ENCODE results near the gene FGF18. TPM values are rescaled to one million over a fixed set of nuclear protein-coding genes. Genes with fewer than 3 reads are reported as not detected.
"Not testable (repeated sequence)": the region's sequence is repeated elsewhere in the genome, so short reads cannot be mapped to it uniquely, and the experiment has no call there.

The FGF18 gene
- polyA plus RNA-seq, 4 donors: 0.25 to 2.0 (median 0.61) TPM

DNA sequence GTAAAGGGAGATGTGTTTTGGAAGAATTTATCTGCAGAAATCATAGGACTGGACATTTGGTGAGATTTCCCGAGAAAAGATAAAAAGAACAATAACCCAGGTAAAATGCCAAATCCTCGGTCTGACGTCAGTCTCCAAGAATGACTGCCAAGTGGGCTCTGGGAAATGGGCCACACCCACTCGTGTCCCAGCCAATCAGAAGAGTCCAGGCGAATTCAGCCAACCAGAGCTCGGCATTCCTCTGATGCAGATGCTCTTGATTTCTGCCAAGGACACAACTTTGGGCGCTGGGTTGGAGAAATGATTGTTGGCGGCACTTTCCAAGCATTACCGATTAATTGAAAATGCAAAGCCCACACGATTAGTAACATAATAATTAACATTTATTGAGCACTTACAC lies 73.3 kb downstream of the FGF18 start:
- H3K4me1 ChIP-seq (ENCODE audit: control insufficient read depth in 3 of 3, insufficient read depth in 2 of 3, low read depth in 1 of 3, low read length in 2 of 3): peaks cover 0 to 8% (median 0%) of the 10 kb centered on the region in 3 donors
- WGBS, 3 donors: 80 to 89% (median 80%) methylated on average over 10 of the region's 10 CpGs

DNA sequence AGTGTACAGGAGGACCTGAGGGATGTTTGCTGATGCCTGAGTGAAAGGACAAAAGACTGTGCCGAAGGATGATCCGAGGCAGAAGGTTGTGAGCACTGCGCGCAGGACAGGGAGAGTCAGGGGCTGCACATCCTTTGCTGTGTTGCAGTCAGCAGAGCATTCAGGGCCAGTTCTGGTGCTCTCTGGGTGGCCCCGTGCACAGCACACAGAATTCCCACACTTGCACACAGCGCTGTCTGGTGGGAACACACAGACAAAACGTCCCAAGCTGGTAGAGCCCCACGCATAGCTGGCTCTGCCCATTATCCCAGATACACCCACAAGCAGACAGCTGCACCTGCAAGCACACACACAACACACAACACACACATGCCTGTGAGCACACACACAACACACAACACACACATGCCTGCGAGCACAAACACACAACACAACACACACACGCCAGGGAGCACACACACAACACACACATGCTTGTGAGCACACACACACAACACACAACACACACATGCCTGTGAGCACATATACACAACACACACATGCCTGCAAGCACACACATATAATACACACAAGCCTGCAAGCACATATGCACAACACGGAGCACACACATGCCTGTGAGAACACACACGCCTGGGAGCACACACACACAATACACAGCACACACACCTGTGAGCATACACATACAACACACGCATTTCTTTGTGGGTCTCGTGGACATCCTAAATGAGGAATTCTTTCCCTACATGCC lies 74.4 kb downstream of the FGF18 start:
- WGBS, 3 donors: 83 to 88% (median 86%) methylated on average over 14 of the region's 14 CpGs
- H3K27ac ChIP-seq (ENCODE audit: low read depth in 1 of 3, low read length in 2 of 3): peak overlapping the region in 1 of 3 donors; percentile 63
- peaks cover 0 to 8% (median 0%) of the 10 kb centered on the region in 3 donors for H3K4me1 ChIP-seq (ENCODE audit: control insufficient read depth in 3 of 3, insufficient read depth in 2 of 3, low read depth in 1 of 3, low read length in 2 of 3)
- FAIRE-seq (no peak), DNase-seq (no peak)
- no peaks in the 10 kb centered on the region for H3K27me3 ChIP-seq (ENCODE audit: control insufficient read depth in 3 of 3, insufficient read depth in 3 of 3, low read length in 3 of 3)
- no peak overlapping the region for H3K4me3 ChIP-seq (ENCODE audit: low read depth in 1 of 3, low read length in 3 of 3)
- no peaks in the 10 kb centered on the region for H3K9me3 ChIP-seq (ENCODE audit: control insufficient read depth in 2 of 2, insufficient read depth in 1 of 2, low read depth in 1 of 2, low read length in 1 of 2)
- no peaks in the 10 kb centered on the region for H3K36me3 ChIP-seq (ENCODE audit: control insufficient read depth in 3 of 3, insufficient read depth in 2 of 3, low read depth in 1 of 3, low read length in 3 of 3)

More for the DNA sequence above, 73.3 kb downstream of the FGF18 start:
- Histone ChIP-seq H3K36me3 (ENCODE audit: control insufficient read depth in 3 of 3, insufficient read depth in 2 of 3, low read depth in 1 of 3, low read length in 3 of 3) (no peaks in the 10 kb centered on the region), H3K4me3 (ENCODE audit: low read depth in 1 of 3, low read length in 3 of 3) (no peak overlapping the region), H3K27ac (ENCODE audit: low read depth in 1 of 3, low read length in 2 of 3) (no peak overlapping the region), H3K27me3 (ENCODE audit: control insufficient read depth in 3 of 3, insufficient read depth in 3 of 3, low read length in 3 of 3) (no peaks in the 10 kb centered on the region), H3K9me3 (ENCODE audit: control insufficient read depth in 2 of 2, insufficient read depth in 1 of 2, low read depth in 1 of 2, low read length in 1 of 2) (no peaks in the 10 kb centered on the region)
- no peak for DNase-seq
- no peak for FAIRE-seq

DNA sequence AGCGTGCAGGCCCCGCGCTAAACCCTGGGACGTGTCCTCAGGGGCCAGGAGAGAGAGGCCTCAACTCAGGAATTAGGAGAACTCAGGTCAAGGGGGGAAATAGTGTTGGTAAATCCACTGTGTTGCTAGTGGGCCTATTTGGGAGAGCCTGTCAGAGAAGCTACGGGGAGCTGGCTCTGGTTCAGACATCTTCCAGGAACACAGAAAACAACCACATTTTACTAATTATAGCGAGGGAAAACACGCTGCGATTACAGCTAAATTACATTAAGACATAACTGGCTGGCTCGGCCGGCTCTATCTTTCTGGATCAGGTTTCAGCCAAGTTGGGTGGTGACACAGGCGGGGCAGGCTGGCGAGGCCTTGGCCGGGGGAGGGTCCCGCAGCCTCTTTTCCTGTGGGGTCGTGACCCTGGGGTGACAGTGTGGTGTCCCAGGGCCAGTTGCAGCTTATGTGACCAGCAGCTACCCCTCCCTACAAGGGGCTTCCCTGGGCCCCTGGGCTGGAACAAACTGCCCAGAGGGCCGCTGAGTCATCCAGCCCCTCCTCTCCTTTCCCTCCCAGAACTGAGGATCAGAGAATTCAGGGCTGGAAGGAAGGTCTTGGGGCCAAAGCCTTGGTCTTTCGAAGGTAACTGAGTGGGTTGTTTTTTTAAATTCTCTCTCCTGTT lies 75.1 kb downstream of the FGF18 start:
- peak overlapping the region in 1 of 3 donors; percentile 63 for H3K27ac ChIP-seq (ENCODE audit: low read depth in 1 of 3, low read length in 2 of 3)
- DNase-seq (peak in 1 of 2 donors; percentile 41), FAIRE-seq (no peak)
- no peaks in the 10 kb centered on the region for H3K36me3 ChIP-seq (ENCODE audit: control insufficient read depth in 3 of 3, insufficient read depth in 2 of 3, low read depth in 1 of 3, low read length in 3 of 3)
- no peaks in the 10 kb centered on the region for H3K27me3 ChIP-seq (ENCODE audit: control insufficient read depth in 3 of 3, insufficient read depth in 3 of 3, low read length in 3 of 3)
- H3K4me1 ChIP-seq (ENCODE audit: control insufficient read depth in 3 of 3, insufficient read depth in 2 of 3, low read depth in 1 of 3, low read length in 2 of 3): peaks cover 0 to 8% (median 0%) of the 10 kb centered on the region in 3 donors
- no peak overlapping the region for H3K4me3 ChIP-seq (ENCODE audit: low read depth in 1 of 3, low read length in 3 of 3)
- no peaks in the 10 kb centered on the region for H3K9me3 ChIP-seq (ENCODE audit: control insufficient read depth in 2 of 2, insufficient read depth in 1 of 2, low read depth in 1 of 2, low read length in 1 of 2)
- WGBS, 3 donors: 32 to 43% (median 38%) methylated on average over 17 of the region's 17 CpGs

DNA sequence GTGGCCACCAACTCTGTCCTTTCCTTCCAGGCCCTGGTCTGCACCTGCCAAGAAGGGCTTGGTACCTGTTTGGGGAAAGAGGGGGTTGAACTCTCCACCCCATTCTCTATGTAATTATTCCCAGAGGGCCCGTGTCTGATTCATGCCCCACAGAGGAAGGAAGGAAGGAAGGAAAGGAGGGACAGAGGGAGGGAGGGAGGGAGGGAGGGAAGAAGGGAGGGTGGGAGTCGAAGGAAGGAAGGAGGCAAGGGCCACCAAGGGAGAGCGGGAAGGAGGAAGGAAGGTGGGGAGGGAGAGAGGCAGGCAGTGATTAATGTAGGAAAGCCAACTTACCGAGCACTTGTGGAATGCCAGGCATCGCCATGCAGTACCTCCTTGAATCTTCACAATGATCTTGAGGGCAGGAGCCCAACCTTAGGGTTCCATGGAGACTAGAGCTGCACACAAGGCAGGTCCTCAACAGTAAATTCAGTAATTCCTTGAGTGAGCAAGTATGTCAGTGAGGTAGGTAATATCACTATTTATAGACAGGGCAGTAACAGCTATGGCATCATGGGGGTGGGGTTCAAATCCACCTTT lies 75.8 kb downstream of the FGF18 start:
- FAIRE-seq (no peak), DNase-seq (no peak)
- Histone ChIP-seq H3K27me3 (ENCODE audit: control insufficient read depth in 3 of 3, insufficient read depth in 3 of 3, low read length in 3 of 3) (no peaks in the 10 kb centered on the region), H3K36me3 (ENCODE audit: control insufficient read depth in 3 of 3, insufficient read depth in 2 of 3, low read depth in 1 of 3, low read length in 3 of 3) (no peaks in the 10 kb centered on the region), H3K9me3 (ENCODE audit: control insufficient read depth in 2 of 2, insufficient read depth in 1 of 2, low read depth in 1 of 2, low read length in 1 of 2) (no peaks in the 10 kb centered on the region), H3K4me1 (ENCODE audit: control insufficient read depth in 3 of 3, insufficient read depth in 2 of 3, low read depth in 1 of 3, low read length in 2 of 3) (peaks cover 0 to 8% (median 0%) of the 10 kb centered on the region in 3 donors), H3K4me3 (ENCODE audit: low read depth in 1 of 3, low read length in 3 of 3) (no peak overlapping the region), H3K27ac (ENCODE audit: low read depth in 1 of 3, low read length in 2 of 3) (peak overlapping the region in 1 of 3 donors; percentile 63)
- 52 to 72% (median 72%) methylated on average over 5 of the region's 5 CpGs for WGBS, 3 donors

DNA sequence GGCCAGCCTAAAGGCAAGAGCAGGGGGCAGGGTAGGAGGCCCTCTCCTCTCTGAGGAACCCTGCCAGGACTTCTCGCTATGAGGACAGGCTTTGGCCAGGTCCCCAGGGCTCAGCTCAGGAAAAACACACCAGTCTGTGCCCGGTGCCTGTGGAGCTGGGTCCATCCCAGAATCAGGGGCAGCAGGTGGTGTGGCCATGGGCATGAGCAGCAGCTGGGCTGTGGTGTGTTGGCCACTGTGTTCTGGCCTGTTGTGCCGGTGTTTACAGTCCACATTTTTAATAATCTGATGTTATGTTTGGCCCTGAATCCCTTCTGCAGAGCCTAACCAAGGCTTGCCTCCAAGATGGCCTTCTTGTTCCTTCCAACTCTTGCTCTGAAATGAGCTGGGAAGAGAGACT lies 77.0 kb downstream of the FGF18 start:
- Histone ChIP-seq H3K9me3 (ENCODE audit: control insufficient read depth in 2 of 2, insufficient read depth in 1 of 2, low read depth in 1 of 2, low read length in 1 of 2) (no peaks in the 10 kb centered on the region), H3K27me3 (ENCODE audit: control insufficient read depth in 3 of 3, insufficient read depth in 3 of 3, low read length in 3 of 3) (no peaks in the 10 kb centered on the region), H3K27ac (ENCODE audit: low read depth in 1 of 3, low read length in 2 of 3) (no peak overlapping the region), H3K4me3 (ENCODE audit: low read depth in 1 of 3, low read length in 3 of 3) (no peak overlapping the region), H3K36me3 (ENCODE audit: control insufficient read depth in 3 of 3, insufficient read depth in 2 of 3, low read depth in 1 of 3, low read length in 3 of 3) (no peaks in the 10 kb centered on the region), H3K4me1 (ENCODE audit: control insufficient read depth in 3 of 3, insufficient read depth in 2 of 3, low read depth in 1 of 3, low read length in 2 of 3) (peaks cover 0 to 8% (median 0%) of the 10 kb centered on the region in 3 donors)
- DNase-seq: no peak
- WGBS, 3 donors: 71 to 83% (median 72%) methylated on average over 3 of the region's 3 CpGs
- no peak for FAIRE-seq

DNA sequence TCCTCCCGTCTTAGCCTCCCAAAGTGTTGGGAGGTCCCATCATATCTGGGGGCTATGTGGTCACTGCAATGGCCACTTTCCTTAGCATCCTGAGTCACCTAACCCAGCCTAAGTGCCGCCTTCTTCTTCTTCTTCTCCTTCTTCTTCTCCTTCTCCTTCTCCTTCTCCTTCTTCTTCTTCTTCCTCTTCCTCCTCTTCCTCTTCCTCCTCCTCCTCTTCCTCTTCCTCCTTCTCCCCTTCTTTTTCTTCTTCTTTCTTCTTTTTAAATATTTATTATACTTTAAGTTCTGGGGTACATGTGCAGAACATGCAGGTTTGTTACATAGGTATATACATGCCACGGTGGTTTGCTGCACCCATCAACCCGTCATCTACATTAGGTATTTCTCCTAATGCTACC lies 78.0 kb downstream of the FGF18 start:
- 78 to 94% (median 91%) methylated on average over 4 of the region's 4 CpGs for WGBS, 3 donors
- not testable (repeated sequence) for FAIRE-seq; H3K9me3 ChIP-seq (ENCODE audit: control insufficient read depth in 2 of 2, insufficient read depth in 1 of 2, low read depth in 1 of 2, low read length in 1 of 2)

DNA sequence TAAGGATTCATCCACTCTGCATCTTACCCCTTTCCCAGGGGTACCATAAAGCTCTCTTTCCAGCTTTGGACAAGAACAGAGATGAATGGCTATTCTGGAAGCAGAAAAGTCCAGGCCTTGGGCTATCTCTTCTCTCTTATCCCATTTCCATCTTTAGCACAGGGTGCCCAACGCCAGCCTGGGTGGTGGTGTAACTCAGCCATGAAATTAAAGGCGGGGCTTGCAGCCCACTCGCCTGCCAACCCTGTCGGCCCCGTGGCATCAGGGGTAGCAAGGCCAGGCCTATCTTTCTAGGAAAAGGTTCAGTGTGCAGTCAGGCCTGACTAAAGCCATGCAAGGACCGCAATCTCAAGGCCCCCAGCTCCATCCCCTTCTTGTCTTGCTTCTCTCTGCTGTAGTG lies 78.7 kb downstream of the FGF18 start:
- 76 to 84% (median 81%) methylated on average over 6 of the region's 6 CpGs for WGBS, 3 donors

More for the DNA sequence above, 78.0 kb downstream of the FGF18 start:
- not testable (repeated sequence) for DNase-seq; H3K4me1 ChIP-seq (ENCODE audit: control insufficient read depth in 3 of 3, insufficient read depth in 2 of 3, low read depth in 1 of 3, low read length in 2 of 3); H3K36me3 ChIP-seq (ENCODE audit: control insufficient read depth in 3 of 3, insufficient read depth in 2 of 3, low read depth in 1 of 3, low read length in 3 of 3); H3K27me3 ChIP-seq (ENCODE audit: control insufficient read depth in 3 of 3, insufficient read depth in 3 of 3, low read length in 3 of 3); H3K27ac ChIP-seq (ENCODE audit: low read depth in 1 of 3, low read length in 2 of 3); H3K4me3 ChIP-seq (ENCODE audit: low read depth in 1 of 3, low read length in 3 of 3)

DNA sequence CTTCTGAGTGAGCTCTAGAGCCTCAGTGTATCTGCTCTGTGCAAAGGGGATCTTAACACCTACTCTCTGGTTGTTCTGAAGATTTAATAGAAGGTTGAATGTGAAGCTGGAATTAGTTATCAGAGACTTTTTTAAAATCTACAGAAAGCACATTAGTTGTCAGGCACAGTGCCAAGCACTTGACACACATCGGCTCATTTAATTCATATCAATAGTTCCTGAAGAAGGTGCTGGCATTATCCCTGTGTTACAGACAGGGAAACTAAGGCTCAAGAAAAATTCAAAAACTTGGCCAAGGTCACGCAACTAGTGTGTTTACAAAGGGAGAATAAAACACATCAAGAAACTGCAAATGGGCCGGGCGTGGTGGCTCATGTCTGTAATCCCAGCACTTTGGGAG lies 80.2 kb downstream of the FGF18 start:
- H3K4me1 ChIP-seq (ENCODE audit: control insufficient read depth in 3 of 3, insufficient read depth in 2 of 3, low read depth in 1 of 3, low read length in 2 of 3): peaks cover 0 to 5% (median 0%) of the 10 kb centered on the region in 3 donors
- 74 to 89% (median 77%) methylated on average over 4 of the region's 4 CpGs for WGBS, 3 donors
- no peak for DNase-seq
- no peaks in the 10 kb centered on the region for H3K9me3 ChIP-seq (ENCODE audit: control insufficient read depth in 2 of 2, insufficient read depth in 1 of 2, low read depth in 1 of 2, low read length in 1 of 2)
- FAIRE-seq: no peak
- no peaks in the 10 kb centered on the region for H3K36me3 ChIP-seq (ENCODE audit: control insufficient read depth in 3 of 3, insufficient read depth in 2 of 3, low read depth in 1 of 3, low read length in 3 of 3)
- no peaks in the 10 kb centered on the region for H3K27me3 ChIP-seq (ENCODE audit: control insufficient read depth in 3 of 3, insufficient read depth in 3 of 3, low read length in 3 of 3)
- H3K4me3 ChIP-seq (ENCODE audit: low read depth in 1 of 3, low read length in 3 of 3): no peak overlapping the region
- no peak overlapping the region for H3K27ac ChIP-seq (ENCODE audit: low read depth in 1 of 3, low read length in 2 of 3)

More for the DNA sequence above, 78.7 kb downstream of the FGF18 start:
- no peak overlapping the region for H3K4me3 ChIP-seq (ENCODE audit: low read depth in 1 of 3, low read length in 3 of 3)
- H3K4me1 ChIP-seq (ENCODE audit: control insufficient read depth in 3 of 3, insufficient read depth in 2 of 3, low read depth in 1 of 3, low read length in 2 of 3): peaks cover 0 to 8% (median 0%) of the 10 kb centered on the region in 3 donors
- H3K27me3 ChIP-seq (ENCODE audit: control insufficient read depth in 3 of 3, insufficient read depth in 3 of 3, low read length in 3 of 3): no peaks in the 10 kb centered on the region
- no peaks in the 10 kb centered on the region for H3K9me3 ChIP-seq (ENCODE audit: control insufficient read depth in 2 of 2, insufficient read depth in 1 of 2, low read depth in 1 of 2, low read length in 1 of 2)
- H3K36me3 ChIP-seq (ENCODE audit: control insufficient read depth in 3 of 3, insufficient read depth in 2 of 3, low read depth in 1 of 3, low read length in 3 of 3): no peaks in the 10 kb centered on the region
- no peak for FAIRE-seq
- DNase-seq: no peak
- H3K27ac ChIP-seq (ENCODE audit: low read depth in 1 of 3, low read length in 2 of 3): no peak overlapping the region
